Measurements from ENCODE around the gene DES.

DNA sequence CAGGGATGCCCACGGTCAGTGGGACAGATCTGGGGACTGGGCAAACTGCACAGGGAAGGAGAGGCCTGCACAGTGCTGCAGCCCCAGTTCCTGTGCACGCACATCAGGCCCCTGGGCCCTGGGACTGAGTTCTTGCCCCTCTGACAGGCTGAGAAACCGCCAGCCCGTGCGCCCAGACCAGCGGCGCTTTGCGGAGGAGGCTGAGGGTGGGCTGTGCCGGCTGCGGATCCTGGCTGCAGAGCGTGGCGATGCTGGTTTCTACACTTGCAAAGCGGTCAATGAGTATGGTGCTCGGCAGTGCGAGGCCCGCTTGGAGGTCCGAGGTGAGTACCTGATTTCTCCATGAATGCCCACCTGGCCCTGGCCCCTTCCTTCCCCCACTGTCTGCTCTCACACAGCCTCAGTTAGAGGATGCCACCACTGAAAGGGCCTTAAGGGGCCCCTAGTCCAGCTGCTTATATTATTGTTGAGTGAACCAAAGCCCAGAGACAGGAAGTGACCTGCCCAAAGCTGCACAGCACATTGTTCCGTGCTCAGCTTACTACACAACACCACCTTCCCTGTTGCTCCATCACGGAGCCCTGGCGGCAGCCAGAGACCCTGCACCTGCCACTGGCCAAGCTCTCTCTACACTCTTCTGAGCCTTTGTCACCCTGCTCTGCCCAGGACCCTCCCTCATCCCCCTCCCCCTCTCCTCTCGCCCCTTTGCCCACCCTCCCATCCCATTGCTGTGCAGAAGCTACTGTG lies 46.3 kb downstream of the DES start:
- TF ChIP-seq, protein P1, sequence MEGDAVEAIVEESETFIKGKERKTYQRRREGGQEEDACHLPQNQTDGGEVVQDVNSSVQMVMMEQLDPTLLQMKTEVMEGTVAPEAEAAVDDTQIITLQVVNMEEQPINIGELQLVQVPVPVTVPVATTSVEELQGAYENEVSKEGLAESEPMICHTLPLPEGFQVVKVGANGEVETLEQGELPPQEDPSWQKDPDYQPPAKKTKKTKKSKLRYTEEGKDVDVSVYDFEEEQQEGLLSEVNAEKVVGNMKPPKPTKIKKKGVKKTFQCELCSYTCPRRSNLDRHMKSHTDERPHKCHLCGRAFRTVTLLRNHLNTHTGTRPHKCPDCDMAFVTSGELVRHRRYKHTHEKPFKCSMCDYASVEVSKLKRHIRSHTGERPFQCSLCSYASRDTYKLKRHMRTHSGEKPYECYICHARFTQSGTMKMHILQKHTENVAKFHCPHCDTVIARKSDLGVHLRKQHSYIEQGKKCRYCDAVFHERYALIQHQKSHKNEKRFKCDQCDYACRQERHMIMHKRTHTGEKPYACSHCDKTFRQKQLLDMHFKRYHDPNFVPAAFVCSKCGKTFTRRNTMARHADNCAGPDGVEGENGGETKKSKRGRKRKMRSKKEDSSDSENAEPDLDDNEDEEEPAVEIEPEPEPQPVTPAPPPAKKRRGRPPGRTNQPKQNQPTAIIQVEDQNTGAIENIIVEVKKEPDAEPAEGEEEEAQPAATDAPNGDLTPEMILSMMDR (IDR thresholded peaks at IDR 0.05) = no peak
- TF ChIP-seq EZH2 (IDR thresholded peaks at IDR 0.05) (no peak), EZH2phosphoT487 (IDR thresholded peaks at IDR 0.05) (no peak)
